SK-N-MC (cell line): Measurements from ENCODE around the gene TMEM59.

Experiments used
- EZH2 ChIP-seq: fragments of 200-600 bp; sonication (generic); IDR thresholded peaks from one replicate; pipeline ENCODE4 v1.6.1; 2017; ENCODE audit warnings: antibody characterized with exemption
- POLR2AphosphoS5 ChIP-seq: IDR thresholded peaks from 2 replicates; pipeline ENCODE4 v1.6.1; 2012; ENCODE audit warnings: mild to moderate bottlenecking, low read depth, low read length, borderline replicate concordance

DNA sequence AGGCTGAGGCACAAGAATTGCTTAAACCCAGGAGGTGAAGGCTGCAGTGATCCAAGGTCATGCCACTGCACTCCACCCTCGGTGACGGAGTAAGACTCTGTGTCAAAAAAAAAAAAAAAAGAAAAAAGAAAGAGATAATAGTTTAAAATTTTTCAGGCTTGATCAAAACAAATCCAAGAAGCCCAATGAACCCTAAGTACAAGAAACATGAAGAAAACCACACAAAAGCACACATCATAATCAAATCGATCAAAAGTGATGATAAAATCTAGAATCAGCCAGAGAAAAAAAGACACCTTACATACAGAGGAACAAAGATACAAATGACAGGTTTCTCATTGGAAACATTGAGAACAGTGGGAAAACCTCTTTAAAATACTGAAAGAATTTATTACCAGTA is 66.5 kb downstream of the TMEM59 start:
- no peak for TF ChIP-seq POLR2AphosphoS5
- no peak for TF ChIP-seq EZH2
